HG03103 (cell line): ENCODE results near the gene MCM3AP.

Source experiments
- ATAC-seq: cut with Tn5 transposase; IDR thresholded peaks from one replicate; pipeline ENCODE4 v1.9.1; 2021; ENCODE audit warnings: low read depth; ENCODE audit not compliant: unreplicated experiment

The MCM3AP gene

DNA sequence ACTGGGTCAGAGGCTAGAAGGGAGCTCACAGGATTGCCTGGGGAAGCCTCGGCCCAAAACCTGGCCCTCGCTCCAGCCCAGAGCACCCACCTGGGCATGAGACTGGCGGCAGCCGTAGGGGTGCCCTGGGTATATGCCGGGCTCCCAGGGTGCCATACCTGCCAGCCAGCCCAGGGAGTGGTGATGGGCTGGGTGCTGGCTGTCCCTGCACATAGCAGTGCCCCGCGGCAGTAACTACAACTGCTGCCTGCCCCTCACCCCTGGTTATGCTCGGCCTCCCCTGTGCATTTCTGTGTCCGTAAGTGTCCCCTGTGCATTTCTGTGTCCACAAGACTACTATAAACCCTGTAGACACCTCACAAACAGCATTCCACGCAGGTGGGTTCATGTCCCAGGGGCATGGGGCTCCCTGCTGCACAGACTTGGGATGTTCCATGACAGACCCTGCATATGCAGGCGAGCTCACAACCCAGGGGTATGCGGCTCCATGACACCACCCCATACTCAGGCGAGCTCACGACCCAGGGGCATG is 95.4 kb downstream of the MCM3AP start:
- no peak for ATAC-seq

DNA sequence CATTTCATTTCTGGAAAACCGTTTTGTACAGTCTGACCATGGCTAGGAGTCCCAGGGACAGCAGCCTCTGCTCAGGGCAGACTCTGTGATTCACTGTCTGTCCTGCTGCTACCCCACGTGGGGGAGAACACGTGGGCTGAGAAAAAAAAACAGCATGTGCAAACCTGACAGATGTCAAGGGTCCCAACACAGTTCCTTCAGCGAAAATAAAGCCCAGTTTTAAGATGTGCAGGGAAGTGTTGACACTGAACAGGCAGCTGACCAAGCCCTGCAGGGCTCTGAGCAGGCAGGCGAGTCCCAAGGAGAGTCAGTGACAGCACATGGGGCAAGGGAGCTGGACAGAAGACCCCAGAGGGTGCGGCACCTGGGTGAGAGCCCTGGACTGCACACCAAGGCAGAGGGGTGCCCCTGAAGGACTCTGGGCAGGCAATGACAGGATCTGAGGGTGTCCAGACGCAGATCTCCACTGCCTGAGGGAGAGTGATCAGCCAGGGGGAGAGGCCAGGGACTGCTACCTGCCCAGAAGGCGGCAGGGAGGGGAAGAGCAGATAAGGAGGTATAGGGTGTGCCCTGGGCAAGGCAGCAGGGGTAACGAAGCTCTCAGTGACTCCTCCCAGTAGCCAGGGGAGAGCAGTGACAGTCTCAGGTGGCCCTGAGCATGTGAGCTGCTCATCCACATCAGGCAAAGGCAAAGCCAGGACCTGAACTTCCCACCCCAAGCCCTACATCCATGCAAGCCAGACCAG is 96.0 kb downstream of the MCM3AP start:
- ATAC-seq, result no peak

DNA sequence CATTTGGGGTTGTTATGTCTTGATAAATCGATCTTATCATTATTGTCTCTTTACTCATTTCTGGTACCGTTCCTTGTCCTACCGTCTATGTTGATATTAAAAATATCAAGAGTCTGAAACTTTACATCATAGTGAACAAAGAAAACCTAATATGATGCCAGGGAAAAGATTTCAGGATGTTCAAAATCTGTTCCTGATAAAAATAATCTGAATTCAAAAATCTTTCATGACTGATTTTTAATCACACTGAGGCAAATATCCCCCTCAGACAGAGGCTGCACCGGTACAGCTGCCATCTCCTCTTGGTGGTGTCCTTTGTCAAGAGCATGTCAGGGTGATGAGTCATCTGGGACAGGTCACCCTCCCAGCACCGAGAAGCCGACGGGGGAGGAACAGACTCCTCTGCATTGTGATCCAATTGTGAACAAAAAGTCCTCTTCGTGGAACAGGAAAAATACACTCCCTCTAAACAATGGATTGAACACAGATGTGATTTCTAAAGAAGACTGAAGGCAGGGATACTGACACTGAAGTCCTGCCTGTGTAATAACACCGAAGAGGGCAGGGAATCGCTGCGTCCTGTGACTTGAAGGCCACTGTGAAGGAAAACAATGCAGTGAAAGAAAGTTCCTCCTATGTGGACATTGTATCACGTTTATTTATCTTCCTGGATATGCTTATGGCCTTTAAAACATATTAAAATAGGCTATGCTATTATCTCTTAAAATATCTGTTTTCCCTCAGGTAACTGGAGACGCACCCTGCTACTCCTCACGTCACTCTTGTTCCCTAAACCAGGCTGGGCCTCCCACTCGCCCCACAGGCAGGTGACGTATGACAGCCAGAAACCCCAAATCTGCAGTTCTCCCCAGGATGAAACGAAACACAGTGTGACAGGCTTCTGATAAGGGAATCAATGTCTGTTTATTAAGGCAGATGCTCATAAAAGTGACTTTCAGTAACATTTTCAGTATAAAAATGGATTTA is 96.9 kb downstream of the MCM3AP start:
- ATAC-seq, result no peak

DNA sequence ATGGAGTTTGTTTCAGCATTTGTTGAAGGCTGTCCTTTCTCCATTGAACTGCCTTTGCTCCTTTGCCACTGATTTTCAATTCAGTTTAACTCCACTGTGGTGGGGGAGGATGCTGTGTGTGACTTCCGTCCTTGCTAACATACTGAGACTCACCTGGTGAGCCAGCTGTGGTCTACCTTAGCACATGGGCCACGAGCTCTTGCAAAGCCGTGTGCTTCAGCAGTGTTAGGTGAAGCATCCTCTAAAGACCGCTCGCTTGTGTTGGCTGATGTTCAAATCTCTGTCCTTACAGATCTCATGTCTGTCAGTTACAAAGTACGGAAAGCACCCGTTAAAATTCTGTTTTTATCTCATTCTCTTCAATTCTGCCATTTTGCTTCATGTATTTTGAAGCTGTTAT is 97.6 kb downstream of the MCM3AP start:
- ATAC-seq, result no peak

DNA sequence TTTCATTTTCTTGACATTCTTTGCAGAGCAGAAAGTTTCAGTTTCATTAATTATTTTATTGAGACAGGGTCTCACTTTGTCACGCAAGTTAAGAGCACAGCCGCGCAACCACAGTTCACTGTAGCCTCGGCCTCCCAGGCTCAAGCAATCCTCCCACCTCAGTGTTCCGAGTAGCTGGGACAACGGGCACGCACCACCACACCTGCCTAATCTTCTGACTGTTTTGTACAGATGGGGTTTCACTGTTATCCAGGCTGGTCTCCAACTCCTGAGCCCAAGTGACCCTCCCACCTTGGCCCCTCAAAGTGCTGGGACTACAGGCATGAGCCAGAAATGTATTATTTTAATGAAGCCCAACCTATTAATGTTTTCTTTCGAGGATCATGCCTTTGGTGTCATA is 98.2 kb downstream of the MCM3AP start:
- ATAC-seq, result no peak

DNA sequence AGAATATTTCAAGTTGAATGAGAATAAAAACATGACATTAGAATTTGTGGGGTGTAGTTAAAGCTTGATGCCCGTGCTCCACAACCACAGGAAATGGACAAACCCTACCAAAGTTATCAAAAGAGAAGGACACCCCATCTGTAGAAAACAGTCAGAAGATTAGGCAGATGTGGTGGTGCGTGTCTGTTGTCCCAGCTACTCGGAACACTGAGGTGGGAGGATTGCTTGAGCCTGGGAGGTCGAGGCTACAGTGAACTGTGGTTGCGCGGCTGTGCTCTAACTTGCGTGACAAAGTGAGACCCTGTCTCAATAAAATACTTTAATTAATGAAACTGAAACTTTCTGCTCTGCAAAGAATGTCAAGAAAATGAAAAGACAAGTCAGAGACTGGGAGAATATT is 99.7 kb downstream of the MCM3AP start:
- no peak for ATAC-seq
